ENCODE results near the gene SLC6A12. TPM values are rescaled to one million over a fixed set of nuclear protein-coding genes. Genes with fewer than 3 reads are reported as not detected.
"Not testable (repeated sequence)": the region's sequence is repeated elsewhere in the genome, so short reads cannot be mapped to it uniquely, and the experiment has no call there.

SLC6A12 gene
- total RNA-seq, 1 donor from 2014 or later = 0.70 TPM

- DNase-seq (ENCODE audit: extremely low read depth, low read depth, low spot score) = no peak
Observed at GRCh38 chr12:202081-202731, 11.8 kb downstream of the SLC6A12 start.

- DNase-seq (ENCODE audit: extremely low read depth, low read depth, low spot score) = no peak
Observed at GRCh38 chr12:201361-201760, 12.6 kb downstream of the SLC6A12 start.

GRCh38 chr12:198705-199104, 15.3 kb downstream of the SLC6A12 start:
- no peak for DNase-seq (ENCODE audit: extremely low read depth, low read depth, low spot score)

- no peak for DNase-seq (ENCODE audit: extremely low read depth, low read depth, low spot score)
Observed at GRCh38 chr12:197911-198695, 15.9 kb downstream of the SLC6A12 start.

- DNase-seq (ENCODE audit: extremely low read depth, low read depth, low spot score) = no peak
Observed at GRCh38 chr12:197347-197746, 16.6 kb downstream of the SLC6A12 start.

- DNase-seq (ENCODE audit: extremely low read depth, low read depth, low spot score) = no peak
Observed at GRCh38 chr12:196436-196835, 17.5 kb downstream of the SLC6A12 start.

- no peak for DNase-seq (ENCODE audit: extremely low read depth, low read depth, low spot score)
Observed at GRCh38 chr12:195951-196350, 18.0 kb downstream of the SLC6A12 start.

- no peak for DNase-seq (ENCODE audit: extremely low read depth, low read depth, low spot score)
Observed at GRCh38 chr12:195156-195555, 18.8 kb downstream of the SLC6A12 start.

GRCh38 chr12:194276-194675, 19.7 kb downstream of the SLC6A12 start:
- no peak for DNase-seq (ENCODE audit: extremely low read depth, low read depth, low spot score)

- no peak for DNase-seq (ENCODE audit: extremely low read depth, low read depth, low spot score)
Observed at GRCh38 chr12:193261-193660, 20.7 kb downstream of the SLC6A12 start.

- no peak for DNase-seq (ENCODE audit: extremely low read depth, low read depth, low spot score)
Observed at GRCh38 chr12:191541-191940, 22.4 kb downstream of the SLC6A12 start.

GRCh38 chr12:190881-191280, 23.1 kb downstream of the SLC6A12 start:
- no peak for DNase-seq (ENCODE audit: extremely low read depth, low read depth, low spot score)

- DNase-seq (ENCODE audit: extremely low read depth, low read depth, low spot score) = no peak
Observed at GRCh38 chr12:189622-189962, 24.4 kb downstream of the SLC6A12 start.

GRCh38 chr12:188910-189621, 24.9 kb downstream of the SLC6A12 start:
- no peak for DNase-seq (ENCODE audit: extremely low read depth, low read depth, low spot score)

GRCh38 chr12:187986-188909, 25.7 kb downstream of the SLC6A12 start:
- DNase-seq (ENCODE audit: extremely low read depth, low read depth, low spot score) = not testable (repeated sequence)

- no peak for DNase-seq (ENCODE audit: extremely low read depth, low read depth, low spot score)
Observed at GRCh38 chr12:186006-186625, 27.8 kb downstream of the SLC6A12 start.

- DNase-seq (ENCODE audit: extremely low read depth, low read depth, low spot score) = no peak
Observed at GRCh38 chr12:185576-185955, 28.4 kb downstream of the SLC6A12 start.

- DNase-seq (ENCODE audit: extremely low read depth, low read depth, low spot score) = no peak
Observed at GRCh38 chr12:184811-185575, 29.0 kb downstream of the SLC6A12 start.

GRCh38 chr12:182381-182892, 31.5 kb downstream of the SLC6A12 start:
- no peak for DNase-seq (ENCODE audit: extremely low read depth, low read depth, low spot score)

All from glomerular endothelial cell (primary cell).